Measurements from ENCODE around the gene AXDND1. TPM values are rescaled to one million over a fixed set of nuclear protein-coding genes. Genes with fewer than 3 reads are reported as not detected.

Gene AXDND1
- total RNA-seq, 1 experiment from 2014 or later, result 1.8 TPM

DNA sequence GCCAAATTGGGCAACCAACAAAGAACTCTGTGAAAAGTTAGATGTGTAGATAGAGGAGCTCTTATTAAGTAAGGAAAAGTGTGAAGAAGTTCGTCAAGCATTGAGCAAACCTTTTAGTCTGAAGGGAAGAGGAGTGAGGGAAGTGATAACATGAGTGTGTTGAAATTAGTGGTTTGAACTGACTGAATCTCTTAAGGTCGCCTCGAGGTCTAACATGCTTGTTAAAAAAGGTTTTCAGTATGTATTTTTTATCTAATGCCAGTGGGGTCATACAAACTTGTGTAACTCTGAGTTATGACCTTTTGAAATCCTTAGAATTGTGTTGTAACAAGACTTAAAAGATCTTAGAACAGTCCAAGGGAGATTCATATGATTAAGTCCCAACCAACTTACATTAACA, 38.1 kb upstream of the AXDND1 start:
- POLR2A ChIA-PET (ENCODE audit: unreplicated experiment), result interaction anchor here (0.6 kb wide), 1 partner anchor 18 kb away, joined by 4 read pairs; no protein-coding TSS in a partner anchor
- no peak for DNase-seq

DNA sequence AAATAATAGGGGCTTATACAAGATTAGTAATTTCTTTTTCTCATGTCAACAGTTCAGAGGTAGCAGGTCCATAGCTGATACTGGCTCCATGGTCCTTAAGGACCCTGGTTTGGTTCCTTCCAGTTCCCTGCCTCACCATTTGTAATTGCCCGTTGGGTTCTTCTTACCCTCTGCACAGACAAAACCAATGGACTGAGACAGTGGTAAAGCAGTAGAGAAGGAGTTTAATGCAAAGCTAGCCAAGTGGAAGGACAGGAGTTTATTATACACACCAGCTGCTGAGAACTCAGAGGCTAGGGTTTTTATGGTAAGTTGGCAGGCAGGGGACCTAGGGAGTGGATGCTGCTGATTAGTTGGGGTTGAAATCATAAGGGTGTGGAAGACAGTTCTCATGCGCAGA, 35.9 kb upstream of the AXDND1 start:
- Histone ChIP-seq H3K9me3 (ENCODE audit: insufficient read depth, low read depth) (no peaks in the 10 kb centered on the region; the same call in 1 of the 2 replicates), H3K4me1 (replicated peaks; ENCODE audit: insufficient read depth) (no peaks in the 10 kb centered on the region), H3K36me3 (ENCODE audit: low read depth) (no peaks in the 10 kb centered on the region), H3K4me2 (no peak overlapping the region), H3K27ac (no peak overlapping the region), H3K9me2 (ENCODE audit: insufficient read depth) (no peaks in the 10 kb centered on the region), H3K4me3 (no peak overlapping the region), H3K27me3 (ENCODE audit: insufficient read depth, low read depth) (no peaks in the 10 kb centered on the region), H4K20me1 (ENCODE audit: insufficient read depth) (no peaks in the 10 kb centered on the region; the same call in 1 of the 2 replicates), H3K79me2 (ENCODE audit: low read depth) (no peaks in the 10 kb centered on the region), H3F3A (ENCODE audit: insufficient read depth, low read depth) (no peaks in the 10 kb centered on the region), H2AFZ (no peak overlapping the region)
- no TSS peak for BruUV-seq (replicated peaks)
- ChIA-PET POLR2A (ENCODE audit: unreplicated experiment) (no interaction called here), CTCF (no interaction called here)
- DNase-seq, result no peak
- no peak for TF ChIP-seq EZH2 (IDR thresholded peaks at IDR 0.05; ENCODE audit: low read depth)
- TF ChIP-seq, protein P1, sequence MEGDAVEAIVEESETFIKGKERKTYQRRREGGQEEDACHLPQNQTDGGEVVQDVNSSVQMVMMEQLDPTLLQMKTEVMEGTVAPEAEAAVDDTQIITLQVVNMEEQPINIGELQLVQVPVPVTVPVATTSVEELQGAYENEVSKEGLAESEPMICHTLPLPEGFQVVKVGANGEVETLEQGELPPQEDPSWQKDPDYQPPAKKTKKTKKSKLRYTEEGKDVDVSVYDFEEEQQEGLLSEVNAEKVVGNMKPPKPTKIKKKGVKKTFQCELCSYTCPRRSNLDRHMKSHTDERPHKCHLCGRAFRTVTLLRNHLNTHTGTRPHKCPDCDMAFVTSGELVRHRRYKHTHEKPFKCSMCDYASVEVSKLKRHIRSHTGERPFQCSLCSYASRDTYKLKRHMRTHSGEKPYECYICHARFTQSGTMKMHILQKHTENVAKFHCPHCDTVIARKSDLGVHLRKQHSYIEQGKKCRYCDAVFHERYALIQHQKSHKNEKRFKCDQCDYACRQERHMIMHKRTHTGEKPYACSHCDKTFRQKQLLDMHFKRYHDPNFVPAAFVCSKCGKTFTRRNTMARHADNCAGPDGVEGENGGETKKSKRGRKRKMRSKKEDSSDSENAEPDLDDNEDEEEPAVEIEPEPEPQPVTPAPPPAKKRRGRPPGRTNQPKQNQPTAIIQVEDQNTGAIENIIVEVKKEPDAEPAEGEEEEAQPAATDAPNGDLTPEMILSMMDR (conservative IDR thresholded peaks at IDR 0.05), result no peak
- intact Hi-C loops (cut with micrococcal nuclease; ENCODE audit: unreplicated experiment), result no loop called here

More for the DNA sequence above, 38.1 kb upstream of the AXDND1 start:
- no peak overlapping the region for H3K4me3 ChIP-seq
- TF ChIP-seq EZH2 (IDR thresholded peaks at IDR 0.05; ENCODE audit: low read depth), result no peak
- TF ChIP-seq, protein P1 (conservative IDR thresholded peaks at IDR 0.05), result no peak
- no peaks in the 10 kb centered on the region for H3K36me3 ChIP-seq (ENCODE audit: low read depth)
- no peak overlapping the region for H3K27ac ChIP-seq
- no peaks in the 10 kb centered on the region for H4K20me1 ChIP-seq (ENCODE audit: insufficient read depth)
- no peaks in the 10 kb centered on the region for H3K79me2 ChIP-seq (ENCODE audit: low read depth)
- intact Hi-C loops (cut with micrococcal nuclease; ENCODE audit: unreplicated experiment), result no loop called here
- H3K4me2 ChIP-seq, result no peak overlapping the region
- CTCF ChIA-PET, result no interaction called here
- no peaks in the 10 kb centered on the region for H3K4me1 ChIP-seq (replicated peaks; ENCODE audit: insufficient read depth)
- H3F3A ChIP-seq (ENCODE audit: insufficient read depth, low read depth), result no peaks in the 10 kb centered on the region
- BruUV-seq (replicated peaks), result no TSS peak
- no peaks in the 10 kb centered on the region for H3K9me2 ChIP-seq (ENCODE audit: insufficient read depth)
- H3K9me3 ChIP-seq (ENCODE audit: insufficient read depth, low read depth), result no peaks in the 10 kb centered on the region; the same call in 1 of the 2 replicates
- H3K27me3 ChIP-seq (ENCODE audit: insufficient read depth, low read depth), result no peaks in the 10 kb centered on the region
- H2AFZ ChIP-seq, result no peak overlapping the region

DNA sequence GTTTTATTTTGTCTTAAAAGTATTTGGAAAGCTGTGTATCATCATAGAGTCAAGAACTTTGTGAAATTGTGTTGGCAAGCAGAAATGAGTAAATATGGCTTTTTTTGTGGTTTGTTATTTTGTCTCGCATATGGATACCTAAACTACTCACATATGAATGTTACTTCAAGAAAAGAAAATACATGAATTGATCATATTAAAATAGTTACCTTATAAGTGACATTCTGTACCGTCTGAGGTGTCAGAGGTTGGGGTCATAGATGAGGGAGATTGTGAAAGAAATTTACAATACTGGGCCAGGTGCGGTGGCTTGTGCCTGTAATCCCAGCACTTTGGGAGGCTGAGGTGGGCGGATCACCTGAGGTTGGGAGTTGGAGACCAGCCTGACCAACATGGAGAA, 31.3 kb upstream of the AXDND1 start:
- Histone ChIP-seq H4K20me1 (ENCODE audit: insufficient read depth) (no peaks in the 10 kb centered on the region; the same call in 1 of the 2 replicates), H3K9me3 (ENCODE audit: insufficient read depth, low read depth) (no peaks in the 10 kb centered on the region; the same call in 1 of the 2 replicates), H3K4me1 (replicated peaks; ENCODE audit: insufficient read depth) (no peaks in the 10 kb centered on the region), H3K4me3 (no peak overlapping the region), H3K9me2 (ENCODE audit: insufficient read depth) (no peaks in the 10 kb centered on the region), H3K36me3 (ENCODE audit: low read depth) (0 out of 2 replicates have a peak, but pooled peaks cover under 1% of the 10 kb centered on the region), H3K27ac (no peak overlapping the region), H2AFZ (no peak overlapping the region), H3K79me2 (ENCODE audit: low read depth) (no peaks in the 10 kb centered on the region), H3F3A (ENCODE audit: insufficient read depth, low read depth) (no peaks in the 10 kb centered on the region), H3K27me3 (ENCODE audit: insufficient read depth, low read depth) (no peaks in the 10 kb centered on the region), H3K4me2 (no peak overlapping the region)
- ChIA-PET CTCF (interaction anchor here (0.7 kb wide), 1 partner anchor 1053 kb away, joined by 15 read pairs; no protein-coding TSS in a partner anchor), POLR2A (ENCODE audit: unreplicated experiment) (no interaction called here)
- no TSS peak for BruUV-seq (replicated peaks)
- DNase-seq, result no peak
- intact Hi-C loops (cut with micrococcal nuclease; ENCODE audit: unreplicated experiment), result no loop called here
- no peak for TF ChIP-seq EZH2 (IDR thresholded peaks at IDR 0.05; ENCODE audit: low read depth)
- TF ChIP-seq, protein P1 (conservative IDR thresholded peaks at IDR 0.05), result no peak

Data from PC-9 (cell line).